NCI-H187 (cell line): Measurements from ENCODE around the gene GARRE1.

Experiments used
- DNase-seq, 2 experiments: peaks; one replicate each; lab custom pipeline; 2025; lab: John Stamatoyannopoulos, UW

GARRE1 gene

GRCh38 chr19:34298891-34299520, 44.7 kb downstream of the GARRE1 start:
- DNase-seq: no peak

GRCh38 chr19:34299576-34299975, 45.2 kb downstream of the GARRE1 start:
- DNase-seq: no peak

GRCh38 chr19:34300380-34300779, 46.0 kb downstream of the GARRE1 start:
- no peak for DNase-seq

- no peak for DNase-seq
These were observed 46.6 kb downstream of the GARRE1 start for GRCh38 chr19:34300962-34301361.
